GM19455 (cell line): ENCODE data around the gene FN3K.
"Not testable (repeated sequence)": the region's sequence is repeated elsewhere in the genome, so short reads cannot be mapped to it uniquely, and the experiment has no call there.

Experiments used
- ATAC-seq: cut with Tn5 transposase; IDR thresholded peaks from one replicate; pipeline ENCODE4 v1.9.1; 2021; ENCODE audit not compliant: unreplicated experiment

FN3K gene

DNA sequence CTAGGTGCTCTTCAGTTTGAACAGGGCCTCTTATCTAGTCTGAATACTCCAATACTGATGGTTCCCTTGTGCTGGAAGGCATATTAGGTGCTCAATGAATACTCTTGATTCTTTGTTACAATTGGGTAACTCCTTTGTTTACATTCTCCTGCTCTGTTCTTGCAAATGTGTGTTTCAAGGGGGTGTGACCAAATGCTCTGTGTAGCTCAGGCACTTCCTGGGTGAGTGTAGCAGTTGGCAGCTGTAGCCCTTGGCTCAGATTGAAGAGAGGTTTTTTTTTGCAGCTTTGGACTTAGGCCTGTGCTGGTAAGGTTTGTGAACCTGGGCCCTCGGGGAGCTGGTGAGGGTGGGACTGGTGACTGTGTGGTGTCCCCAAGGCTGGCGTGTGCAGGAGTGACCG is 36.6 kb downstream of the FN3K start:
- no peak for ATAC-seq

DNA sequence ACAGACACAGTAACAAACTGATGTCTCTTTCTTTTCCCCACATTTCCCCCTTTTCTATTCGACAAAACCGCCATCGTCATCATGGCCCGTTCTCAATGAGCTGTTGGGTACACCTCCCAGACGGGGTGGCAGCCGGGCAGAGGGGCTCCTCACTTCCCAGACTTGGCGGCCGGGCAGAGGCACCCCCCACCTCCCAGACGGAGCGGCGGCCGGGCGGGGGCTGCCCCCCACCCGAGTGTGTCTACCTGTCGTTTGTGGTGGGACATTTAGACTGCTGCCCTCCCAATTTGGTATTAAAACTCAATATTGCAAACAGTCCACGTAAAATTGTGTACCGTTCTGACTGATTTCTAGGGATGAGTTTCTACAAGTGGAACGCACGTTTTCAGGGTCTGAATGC is 39.0 kb downstream of the FN3K start:
- ATAC-seq: not testable (repeated sequence)

DNA sequence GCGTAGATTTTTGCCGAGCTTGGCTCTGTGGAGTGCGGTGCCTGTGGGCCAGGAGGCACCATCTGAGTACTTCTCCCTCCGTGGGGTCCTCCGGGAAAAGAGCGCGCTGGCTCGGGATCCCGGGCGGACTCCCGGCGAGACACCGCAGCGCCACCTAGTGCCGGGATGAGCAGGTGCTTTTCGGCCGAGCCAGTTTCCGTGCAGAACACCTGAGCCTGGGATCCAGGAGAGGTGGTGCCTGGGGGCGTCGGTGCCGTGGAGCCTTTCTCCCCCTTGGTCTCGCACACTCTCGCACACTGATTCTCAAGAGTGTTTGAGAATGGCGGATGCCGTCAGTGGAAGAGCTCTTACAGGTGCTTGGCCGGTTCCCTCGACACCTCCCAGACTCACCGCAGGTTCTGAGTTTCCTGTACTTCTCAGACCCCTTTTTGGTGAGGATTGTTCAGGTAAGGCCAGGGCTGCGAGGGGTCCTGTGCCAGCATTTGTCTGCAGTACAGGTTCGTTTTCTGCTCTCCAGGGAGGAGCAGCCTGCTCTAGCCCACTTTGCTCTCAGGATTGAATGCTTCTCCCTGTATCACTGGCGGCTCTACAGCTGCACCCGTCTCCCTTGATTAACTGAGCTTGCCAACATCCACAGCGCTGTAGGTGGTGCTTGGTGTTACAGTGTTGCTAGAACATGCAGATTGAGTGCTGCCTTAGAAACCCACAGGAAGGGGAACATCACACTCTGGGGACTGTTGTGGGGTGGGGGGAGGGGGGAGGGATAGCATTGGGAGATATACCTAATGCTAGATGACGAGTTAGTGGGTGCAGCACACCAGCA is 39.8 kb downstream of the FN3K start:
- no peak for ATAC-seq

DNA sequence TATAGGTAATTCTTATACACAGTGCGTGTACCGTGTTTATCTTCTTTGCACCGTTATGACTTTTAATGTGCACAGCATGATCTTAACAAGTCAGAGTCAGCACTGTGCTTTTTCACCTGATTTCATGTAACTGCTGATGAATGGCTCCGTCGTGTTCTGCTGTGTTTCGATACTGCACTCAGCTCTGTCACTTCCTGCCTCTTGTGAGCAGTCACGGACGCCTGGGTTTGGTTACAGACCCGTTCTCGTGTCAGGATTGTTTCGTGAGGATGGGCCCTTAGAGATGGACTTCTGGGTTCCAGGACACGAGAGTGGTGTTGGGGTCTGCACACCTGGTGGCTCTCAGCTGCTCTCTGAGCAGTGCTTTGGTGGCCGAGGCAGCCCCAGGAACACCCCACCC is 41.0 kb downstream of the FN3K start:
- no peak for ATAC-seq

DNA sequence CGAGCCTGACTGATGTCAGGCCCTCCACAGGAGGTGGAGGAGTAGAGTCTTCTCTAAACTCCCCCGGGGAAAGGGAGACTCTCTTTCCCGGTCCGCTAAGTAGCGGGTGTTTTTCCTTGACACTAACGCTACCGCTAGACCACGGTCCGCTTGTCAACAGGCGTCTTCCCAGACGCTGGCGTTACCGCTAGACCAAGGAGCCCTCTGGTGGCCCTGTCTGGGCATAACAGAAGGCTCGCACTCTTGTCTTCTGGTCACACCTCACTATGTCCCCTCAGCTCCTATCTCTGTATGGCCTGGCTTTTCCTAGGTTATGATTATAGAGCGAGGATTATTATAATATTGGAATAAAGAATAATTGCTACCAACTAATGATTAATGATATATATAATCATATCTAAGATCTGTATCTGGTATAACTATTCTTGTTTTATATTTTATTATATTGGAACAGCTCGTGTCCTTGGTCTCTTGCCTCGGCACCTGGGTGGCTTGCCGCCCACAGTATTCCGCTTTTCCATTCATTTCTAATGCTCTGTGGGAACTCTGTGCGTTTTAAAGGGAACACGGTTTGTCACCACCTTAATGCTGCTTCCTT is 42.5 kb downstream of the FN3K start:
- not testable (repeated sequence) for ATAC-seq

DNA sequence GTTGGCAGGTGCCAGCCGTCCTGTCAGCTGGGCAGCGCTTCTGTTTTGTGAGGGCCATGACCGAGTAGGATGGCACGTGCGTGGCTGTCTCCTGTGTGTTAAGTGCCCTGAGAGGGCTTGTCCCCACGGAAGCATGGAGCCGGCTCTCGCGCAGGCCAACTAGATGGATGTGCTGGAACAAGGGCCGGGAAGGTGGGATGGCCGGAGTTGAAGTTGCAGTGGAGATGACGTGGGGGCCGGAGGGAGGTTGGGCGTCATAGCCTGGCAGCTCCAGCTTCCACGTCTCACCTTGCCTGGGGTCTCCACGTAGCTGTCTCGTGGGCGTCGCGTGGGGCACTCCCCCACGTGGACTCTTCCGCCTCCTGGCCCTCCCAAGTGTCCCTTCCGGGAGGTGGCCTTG is 44.1 kb downstream of the FN3K start:
- ATAC-seq: no peak

DNA sequence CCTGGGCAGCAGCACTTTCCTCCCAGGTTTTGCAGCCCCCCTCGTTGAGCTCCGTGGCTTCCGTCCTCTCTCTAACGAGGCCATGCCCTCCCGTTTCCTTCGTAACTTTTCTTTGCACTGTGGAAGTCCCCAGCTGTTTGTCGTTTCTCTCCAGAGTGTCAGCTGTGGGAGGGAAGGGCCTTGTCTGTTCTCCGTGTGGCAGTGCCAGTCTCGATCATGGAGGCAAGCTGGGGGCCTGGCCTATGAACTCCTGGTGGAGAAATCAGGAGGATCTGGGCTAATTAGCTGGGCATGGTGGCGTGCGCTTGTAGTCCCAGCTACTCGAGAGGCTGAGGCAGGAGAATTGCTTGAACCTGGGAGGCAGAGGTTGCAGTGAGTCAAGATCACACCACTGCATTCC is 44.8 kb downstream of the FN3K start:
- no peak for ATAC-seq

DNA sequence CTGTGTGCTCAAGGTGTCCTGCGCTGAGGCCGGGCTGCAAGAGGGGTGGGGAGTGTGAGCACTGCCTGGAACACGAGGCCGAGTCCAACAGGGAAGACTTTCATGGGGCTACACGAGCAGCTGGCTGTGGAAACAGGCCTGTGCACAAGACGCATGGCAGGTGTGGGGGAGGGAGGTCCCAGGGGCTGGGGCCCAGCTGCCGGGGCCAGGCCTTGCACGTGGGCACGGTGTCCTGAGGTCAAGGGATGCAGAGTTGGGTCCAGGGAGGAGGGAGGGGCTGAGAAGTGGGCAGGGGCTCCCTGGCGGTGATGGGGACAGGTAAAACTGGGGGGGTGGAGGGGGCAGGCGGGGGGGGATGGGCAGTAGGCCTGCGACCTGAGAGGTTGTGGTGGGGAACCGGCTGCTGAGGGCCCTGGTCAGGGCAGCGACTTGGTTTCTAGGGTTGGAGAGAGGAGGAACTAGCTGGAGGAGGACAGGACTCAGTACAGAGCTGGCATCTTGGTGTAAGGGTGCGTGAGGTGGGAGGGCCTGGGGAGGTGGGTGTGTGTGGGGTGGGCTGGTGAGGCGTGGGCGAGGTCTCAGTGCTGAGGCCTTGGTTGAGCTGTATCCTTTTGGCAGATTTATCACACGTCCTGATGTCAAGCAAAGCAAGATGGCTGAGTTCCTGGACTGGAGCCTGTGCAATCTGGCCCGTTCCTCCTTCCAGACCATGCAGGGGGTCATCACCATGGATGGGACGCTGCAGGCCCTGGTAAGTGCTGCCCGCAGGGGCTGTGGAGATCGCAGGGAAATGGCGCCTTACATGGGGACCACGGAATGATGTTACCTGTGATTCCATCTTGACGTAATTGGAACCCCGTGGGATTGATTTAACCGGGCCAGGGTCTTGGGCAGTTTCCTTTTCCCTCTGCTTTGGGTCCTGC is 45.8 kb downstream of the FN3K start:
- no peak for ATAC-seq

DNA sequence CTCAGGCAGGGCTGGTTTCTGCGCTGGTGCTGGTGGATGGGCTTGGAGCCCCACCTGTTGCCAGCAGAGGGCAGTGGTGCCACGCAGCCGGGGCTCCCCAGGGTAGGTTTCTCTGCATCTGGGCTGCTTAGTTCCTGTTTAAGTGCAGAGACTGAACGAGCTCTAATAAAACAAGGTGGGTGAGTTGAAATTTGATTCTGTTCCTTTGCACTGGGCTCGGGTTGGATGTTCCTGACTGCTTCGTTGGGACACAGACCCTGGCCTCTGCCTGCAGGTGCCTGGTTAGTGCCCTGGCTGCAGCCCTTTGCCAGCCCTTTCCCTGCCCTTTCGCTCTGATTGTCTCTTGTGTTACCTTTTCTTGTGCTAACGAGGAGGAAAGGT is 46.5 kb downstream of the FN3K start:
- no peak for ATAC-seq

DNA sequence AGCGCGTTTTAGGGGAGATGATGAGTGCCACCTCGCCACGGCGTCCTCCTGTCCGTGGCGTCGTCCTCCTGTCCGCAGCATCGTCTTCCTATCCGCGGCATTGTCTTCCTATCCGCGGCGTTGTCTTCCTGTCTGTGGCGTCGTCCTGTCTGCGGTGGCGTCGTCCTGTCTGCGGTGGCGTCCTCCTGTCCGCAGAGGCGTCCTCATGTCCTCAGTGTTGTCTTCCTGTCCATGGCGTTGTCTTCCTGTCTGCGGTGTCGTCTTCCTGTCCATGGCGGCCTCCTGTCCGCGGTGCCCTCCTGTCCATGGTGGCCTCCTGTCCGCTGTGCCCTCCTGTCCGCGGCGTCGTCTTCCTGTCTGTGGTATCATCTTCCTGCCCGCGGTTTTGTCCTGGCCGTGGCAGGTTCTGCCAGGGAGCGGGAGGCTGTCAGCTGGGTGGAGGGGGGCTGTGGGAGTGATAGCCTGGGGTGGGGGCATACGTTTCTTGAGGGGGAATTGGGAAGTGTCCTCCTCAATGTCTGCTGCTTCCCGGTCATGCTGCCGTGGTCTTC is 47.3 kb downstream of the FN3K start:
- ATAC-seq: no peak

DNA sequence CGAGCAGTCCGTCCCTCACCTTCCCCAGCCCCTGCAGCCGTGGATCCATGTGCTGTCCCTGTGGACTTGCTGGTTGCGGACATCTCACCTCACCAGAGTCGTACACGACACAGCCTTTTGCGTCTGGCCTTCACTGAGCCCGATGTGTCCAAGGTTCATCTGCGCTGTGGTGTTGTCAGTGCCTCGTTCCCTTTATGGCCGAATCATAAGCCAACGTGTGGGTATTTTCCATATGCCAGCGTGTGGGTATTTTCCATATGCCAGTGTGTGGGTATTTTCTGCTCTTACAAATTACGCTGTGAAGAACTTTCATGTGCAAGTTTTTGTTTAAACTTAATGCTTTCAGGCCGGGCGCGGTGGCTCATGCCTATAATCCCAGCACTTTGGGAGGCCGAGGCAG is 48.1 kb downstream of the FN3K start:
- no peak for ATAC-seq

DNA sequence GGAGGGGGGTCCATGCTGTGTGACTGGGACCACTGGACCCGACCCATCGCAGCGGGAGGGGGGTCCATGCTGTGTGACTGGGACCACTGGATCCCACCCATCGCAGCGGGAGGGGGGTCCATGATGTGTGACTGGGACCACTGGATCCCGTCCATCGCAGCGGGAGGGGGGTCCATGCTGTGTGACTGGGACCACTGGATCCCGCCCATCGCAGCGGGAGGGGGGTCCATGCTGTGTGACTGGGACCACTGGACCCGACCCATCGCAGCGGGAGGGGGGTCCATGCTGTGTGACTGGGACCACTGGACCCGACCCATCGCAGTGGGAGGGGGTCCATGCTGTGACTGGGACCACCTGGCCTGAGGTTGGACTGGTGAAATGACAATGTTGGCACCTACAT is 50.2 kb downstream of the FN3K start:
- not testable (repeated sequence) for ATAC-seq

DNA sequence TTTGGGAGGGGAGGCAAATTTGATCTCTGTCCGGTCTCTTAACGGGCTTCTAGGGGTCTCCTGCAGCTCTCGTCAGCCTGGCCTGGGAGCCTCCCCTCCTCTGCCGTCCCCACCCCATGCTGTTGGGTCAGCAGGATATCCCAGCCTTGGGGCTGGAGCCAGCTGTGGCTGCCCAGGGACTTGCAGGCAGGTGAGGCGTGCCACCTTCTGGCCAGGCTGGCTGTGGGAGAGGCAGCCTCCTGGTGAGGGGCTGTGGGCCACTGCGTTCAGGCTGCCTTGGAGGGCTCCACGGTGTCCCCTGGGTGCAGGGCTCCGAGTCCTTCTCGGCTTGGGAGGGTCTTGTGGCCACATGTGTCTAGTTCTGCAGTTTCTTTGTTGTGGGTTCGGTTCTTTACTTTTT is 51.0 kb downstream of the FN3K start:
- no peak for ATAC-seq

DNA sequence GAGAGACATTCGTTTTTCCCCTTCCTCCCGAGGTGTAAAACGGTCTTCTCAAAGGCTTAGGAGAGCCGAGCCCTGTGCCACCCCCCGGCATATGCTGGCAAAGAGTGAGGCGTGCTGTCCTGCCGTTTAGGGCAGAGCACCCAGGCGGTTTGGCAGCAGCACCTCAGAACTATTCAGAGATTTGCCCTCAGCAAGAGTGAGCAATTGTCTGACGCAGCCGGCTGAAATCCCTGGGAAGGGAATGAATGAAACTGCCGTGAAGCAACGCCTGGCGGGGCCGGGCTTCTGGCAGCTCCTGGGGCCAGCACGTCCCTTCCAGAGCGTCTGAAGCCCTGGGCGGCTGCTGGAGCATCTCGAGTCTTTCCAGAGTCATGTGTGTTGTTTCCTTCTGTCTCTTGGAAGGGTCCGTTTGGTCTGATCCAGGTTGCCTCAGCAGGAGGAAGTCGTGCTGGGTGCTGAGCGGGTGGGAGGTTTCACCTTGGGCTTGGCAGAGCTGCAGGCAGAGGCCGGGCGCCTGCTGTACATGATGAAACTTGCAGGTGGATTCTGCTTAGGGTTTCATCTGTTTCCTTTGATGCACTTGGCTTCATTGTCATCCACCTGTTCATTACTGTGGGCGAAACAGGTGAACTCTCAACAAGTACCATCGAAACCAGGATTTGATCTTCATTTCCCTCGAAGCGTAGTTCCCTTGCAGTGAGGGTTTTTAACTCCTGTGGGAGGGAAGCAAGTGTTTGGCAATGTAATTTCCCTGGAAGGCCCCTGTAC is 51.9 kb downstream of the FN3K start:
- no peak for ATAC-seq

DNA sequence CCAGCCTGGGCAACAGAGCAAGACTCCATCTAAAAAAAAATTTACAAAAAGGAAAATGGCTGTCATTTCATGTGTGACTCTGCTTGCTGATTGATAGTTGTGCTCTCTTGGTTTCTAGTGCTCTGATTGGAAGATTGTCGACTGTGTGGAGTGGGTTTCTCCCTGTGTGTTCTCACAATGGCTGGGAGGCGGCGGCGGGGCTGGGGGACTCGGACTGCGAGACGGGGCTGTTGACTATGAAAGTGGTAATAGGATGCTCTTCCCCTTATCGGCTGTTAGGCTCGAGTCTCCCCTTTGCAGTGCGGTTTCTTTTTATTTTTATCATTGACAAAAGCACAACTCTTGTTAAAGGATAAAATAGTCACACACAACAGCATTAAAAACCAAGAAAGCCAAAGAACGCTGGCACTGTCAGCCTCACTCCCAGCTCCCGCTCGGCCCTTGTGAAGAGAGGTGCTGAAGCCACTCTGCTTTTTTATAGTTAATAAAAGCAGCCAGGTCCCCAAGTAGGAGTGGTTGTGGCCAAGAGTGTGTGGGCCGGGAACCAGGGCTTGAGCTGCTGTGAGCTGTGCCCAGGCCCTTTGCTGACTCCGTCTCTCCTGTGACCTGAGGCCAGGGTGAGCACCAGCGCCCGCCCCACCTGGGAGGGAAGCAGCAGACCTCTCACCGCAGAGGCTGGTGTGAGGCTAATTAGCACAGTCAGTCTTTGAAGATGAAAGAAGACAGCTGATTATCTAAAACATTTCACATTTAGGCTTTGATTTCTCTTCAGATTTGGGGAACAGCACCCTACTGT is 53.0 kb downstream of the FN3K start:
- no peak for ATAC-seq

DNA sequence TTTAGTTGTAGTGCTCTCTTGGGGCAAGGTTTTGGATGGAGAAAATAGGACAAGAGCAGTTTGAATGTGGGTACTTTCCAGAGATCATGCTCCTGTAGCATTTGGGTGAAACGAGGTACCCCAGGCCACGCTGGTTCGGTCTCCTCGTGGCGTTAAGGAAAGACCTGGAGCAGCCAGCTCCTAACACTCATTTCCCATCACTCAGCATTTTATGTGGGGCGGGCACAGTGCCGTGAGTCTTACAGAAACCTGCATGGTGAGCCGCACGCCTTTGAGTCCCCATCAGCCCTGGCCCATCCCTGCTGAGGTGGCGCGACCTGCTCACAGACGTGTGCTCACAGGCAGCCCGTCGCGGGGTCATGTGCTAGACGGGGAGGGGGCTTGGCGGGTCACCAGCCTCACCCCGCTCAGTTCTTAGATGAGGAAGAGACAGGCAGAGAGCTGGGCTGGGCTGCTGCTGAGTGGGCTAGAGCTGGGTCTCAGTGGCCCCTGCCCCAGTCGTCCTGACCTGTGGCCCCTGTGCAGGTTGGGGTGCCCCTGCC is 53.7 kb downstream of the FN3K start:
- ATAC-seq: no peak

DNA sequence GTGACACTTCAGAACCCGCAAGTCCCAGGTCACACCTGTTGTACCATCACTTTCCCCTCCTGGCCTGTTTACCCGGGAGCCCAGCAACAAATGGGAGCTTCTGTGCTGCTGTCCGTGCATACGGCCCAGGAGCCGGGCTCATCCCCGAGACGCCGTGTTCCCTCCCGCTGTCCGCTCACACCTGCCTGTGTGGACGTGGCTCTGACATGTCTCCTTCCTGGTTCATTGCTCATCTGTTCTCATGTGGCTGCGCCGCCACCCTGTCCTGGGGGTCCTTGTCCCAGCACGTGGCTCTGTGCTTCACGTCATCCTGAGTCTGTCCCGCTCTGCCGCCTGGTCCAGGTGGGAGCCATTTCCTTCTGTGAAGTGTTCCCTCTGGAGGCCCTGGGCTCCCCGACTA is 54.4 kb downstream of the FN3K start:
- no peak for ATAC-seq

DNA sequence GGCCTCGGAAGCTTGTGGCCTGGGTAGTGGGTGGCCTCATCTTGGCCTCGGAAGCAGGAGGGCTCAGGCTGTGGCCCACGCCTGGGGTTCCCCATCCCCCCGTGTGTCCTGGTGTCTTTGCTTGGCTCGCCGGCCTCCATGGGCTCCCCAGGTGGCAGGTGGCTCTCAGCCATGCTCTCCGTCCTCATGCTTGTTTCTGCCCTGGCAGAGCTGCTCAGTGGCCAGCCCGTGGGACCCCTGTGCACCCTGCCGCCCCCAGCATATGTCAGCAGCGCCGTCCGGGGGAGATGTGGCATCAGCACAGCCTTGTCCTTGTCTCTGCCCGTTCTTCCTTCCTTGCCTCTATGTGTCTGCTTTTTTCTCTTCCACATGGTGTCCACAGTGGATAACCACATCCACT is 55.0 kb downstream of the FN3K start:
- ATAC-seq: no peak

DNA sequence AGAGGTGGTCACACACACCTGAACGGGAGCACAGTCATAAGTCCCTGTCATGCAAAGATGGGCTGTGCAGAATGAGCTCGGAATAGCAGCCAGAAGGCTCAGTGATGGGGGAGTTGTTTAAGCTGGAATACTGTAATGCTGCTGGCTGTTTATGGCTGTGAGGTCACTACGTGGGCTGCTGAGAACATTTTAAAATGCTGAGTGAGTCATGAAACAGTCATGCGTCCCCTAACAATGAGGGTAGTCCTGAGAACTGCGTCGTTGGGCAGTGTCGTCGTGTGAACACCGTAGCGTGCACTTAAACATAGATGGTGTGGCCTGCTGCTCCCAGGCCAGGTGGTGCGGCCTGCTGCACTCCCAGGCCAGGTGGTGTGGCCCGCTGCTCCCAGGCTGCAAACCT is 56.1 kb downstream of the FN3K start:
- ATAC-seq: no peak
